ENCODE results near the gene IL6.
A peak's percentile ranks its signal among the peaks of the same experiment; 100 is the strongest.

Gene IL6

DNA sequence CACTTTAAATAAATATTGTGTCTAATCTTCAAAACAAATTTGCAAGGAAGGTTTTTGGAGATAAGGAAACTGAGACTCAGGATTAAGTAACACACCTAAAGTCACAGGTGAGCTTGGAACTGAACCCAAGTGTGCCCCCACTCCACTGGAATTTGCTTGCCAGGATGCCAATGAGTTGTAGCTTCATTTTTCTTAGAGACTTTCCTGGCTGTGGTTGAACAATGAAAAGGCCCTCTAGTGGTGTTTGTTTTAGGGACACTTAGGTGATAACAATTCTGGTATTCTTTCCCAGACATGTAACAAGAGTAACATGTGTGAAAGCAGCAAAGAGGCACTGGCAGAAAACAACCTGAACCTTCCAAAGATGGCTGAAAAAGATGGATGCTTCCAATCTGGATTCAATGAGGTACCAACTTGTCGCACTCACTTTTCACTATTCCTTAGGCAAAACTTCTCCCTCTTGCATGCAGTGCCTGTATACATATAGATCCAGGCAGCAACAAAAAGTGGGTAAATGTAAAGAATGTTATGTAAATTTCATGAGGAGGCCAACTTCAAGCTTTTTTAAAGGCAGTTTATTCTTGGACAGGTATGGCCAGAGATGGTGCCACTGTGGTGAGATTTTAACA lies 1.5 kb downstream of the IL6 start:
- DNase-seq (ENCODE audit: low read depth in 1 of 2, low spot score in 1 of 2), result peak; percentile 13 to 14
- Histone ChIP-seq H3K4me3 (replicated peaks; ENCODE audit: insufficient read depth, low read length) (no peak overlapping the region), H3K27me3 (ENCODE audit: insufficient read depth, poor library complexity, severe bottlenecking) (peaks cover 15% of the 10 kb centered on the region), H3K27ac (replicated peaks) (no peak overlapping the region)
- no peak for TF ChIP-seq POLR2AphosphoS5 (IDR thresholded peaks at IDR 0.05; ENCODE audit: low read depth)
- TF ChIP-seq, protein P1, sequence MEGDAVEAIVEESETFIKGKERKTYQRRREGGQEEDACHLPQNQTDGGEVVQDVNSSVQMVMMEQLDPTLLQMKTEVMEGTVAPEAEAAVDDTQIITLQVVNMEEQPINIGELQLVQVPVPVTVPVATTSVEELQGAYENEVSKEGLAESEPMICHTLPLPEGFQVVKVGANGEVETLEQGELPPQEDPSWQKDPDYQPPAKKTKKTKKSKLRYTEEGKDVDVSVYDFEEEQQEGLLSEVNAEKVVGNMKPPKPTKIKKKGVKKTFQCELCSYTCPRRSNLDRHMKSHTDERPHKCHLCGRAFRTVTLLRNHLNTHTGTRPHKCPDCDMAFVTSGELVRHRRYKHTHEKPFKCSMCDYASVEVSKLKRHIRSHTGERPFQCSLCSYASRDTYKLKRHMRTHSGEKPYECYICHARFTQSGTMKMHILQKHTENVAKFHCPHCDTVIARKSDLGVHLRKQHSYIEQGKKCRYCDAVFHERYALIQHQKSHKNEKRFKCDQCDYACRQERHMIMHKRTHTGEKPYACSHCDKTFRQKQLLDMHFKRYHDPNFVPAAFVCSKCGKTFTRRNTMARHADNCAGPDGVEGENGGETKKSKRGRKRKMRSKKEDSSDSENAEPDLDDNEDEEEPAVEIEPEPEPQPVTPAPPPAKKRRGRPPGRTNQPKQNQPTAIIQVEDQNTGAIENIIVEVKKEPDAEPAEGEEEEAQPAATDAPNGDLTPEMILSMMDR (IDR thresholded peaks at IDR 0.05; ENCODE audit: insufficient read depth, low read length), result peak; percentile 57

DNA sequence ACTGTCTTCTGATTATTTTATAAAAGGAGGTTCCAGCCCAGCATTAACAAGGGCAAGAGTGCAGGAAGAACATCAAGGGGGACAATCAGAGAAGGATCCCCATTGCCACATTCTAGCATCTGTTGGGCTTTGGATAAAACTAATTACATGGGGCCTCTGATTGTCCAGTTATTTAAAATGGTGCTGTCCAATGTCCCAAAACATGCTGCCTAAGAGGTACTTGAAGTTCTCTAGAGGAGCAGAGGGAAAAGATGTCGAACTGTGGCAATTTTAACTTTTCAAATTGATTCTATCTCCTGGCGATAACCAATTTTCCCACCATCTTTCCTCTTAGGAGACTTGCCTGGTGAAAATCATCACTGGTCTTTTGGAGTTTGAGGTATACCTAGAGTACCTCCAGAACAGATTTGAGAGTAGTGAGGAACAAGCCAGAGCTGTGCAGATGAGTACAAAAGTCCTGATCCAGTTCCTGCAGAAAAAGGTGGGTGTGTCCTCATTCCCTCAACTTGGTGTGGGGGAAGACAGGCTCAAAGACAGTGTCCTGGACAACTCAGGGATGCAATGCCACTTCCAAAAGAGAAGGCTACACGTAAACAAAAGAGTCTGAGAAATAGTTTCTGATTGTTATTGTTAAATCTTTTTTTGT lies 2.3 kb downstream of the IL6 start:
- peaks cover 15% of the 10 kb centered on the region for H3K27me3 ChIP-seq (ENCODE audit: insufficient read depth, poor library complexity, severe bottlenecking)
- no peak overlapping the region for H3K4me3 ChIP-seq (replicated peaks; ENCODE audit: insufficient read depth, low read length)
- no peak overlapping the region for H3K27ac ChIP-seq (replicated peaks)
- no peak for DNase-seq (ENCODE audit: low read depth in 1 of 2, low spot score in 1 of 2)
- no peak for TF ChIP-seq SPI1 (IDR thresholded peaks at IDR 0.05; ENCODE audit: borderline replicate concordance, low read depth)
- TF ChIP-seq GABPA (IDR thresholded peaks at IDR 0.05; ENCODE audit: low read depth), result no peak
- TF ChIP-seq, protein P1 (IDR thresholded peaks at IDR 0.05; ENCODE audit: insufficient read depth, low read length), result no peak
- TF ChIP-seq, protein P2, sequence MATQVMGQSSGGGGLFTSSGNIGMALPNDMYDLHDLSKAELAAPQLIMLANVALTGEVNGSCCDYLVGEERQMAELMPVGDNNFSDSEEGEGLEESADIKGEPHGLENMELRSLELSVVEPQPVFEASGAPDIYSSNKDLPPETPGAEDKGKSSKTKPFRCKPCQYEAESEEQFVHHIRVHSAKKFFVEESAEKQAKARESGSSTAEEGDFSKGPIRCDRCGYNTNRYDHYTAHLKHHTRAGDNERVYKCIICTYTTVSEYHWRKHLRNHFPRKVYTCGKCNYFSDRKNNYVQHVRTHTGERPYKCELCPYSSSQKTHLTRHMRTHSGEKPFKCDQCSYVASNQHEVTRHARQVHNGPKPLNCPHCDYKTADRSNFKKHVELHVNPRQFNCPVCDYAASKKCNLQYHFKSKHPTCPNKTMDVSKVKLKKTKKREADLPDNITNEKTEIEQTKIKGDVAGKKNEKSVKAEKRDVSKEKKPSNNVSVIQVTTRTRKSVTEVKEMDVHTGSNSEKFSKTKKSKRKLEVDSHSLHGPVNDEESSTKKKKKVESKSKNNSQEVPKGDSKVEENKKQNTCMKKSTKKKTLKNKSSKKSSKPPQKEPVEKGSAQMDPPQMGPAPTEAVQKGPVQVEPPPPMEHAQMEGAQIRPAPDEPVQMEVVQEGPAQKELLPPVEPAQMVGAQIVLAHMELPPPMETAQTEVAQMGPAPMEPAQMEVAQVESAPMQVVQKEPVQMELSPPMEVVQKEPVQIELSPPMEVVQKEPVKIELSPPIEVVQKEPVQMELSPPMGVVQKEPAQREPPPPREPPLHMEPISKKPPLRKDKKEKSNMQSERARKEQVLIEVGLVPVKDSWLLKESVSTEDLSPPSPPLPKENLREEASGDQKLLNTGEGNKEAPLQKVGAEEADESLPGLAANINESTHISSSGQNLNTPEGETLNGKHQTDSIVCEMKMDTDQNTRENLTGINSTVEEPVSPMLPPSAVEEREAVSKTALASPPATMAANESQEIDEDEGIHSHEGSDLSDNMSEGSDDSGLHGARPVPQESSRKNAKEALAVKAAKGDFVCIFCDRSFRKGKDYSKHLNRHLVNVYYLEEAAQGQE (IDR thresholded peaks at IDR 0.05; ENCODE audit: insufficient replicate concordance, low read depth), result peak; percentile 28

DNA sequence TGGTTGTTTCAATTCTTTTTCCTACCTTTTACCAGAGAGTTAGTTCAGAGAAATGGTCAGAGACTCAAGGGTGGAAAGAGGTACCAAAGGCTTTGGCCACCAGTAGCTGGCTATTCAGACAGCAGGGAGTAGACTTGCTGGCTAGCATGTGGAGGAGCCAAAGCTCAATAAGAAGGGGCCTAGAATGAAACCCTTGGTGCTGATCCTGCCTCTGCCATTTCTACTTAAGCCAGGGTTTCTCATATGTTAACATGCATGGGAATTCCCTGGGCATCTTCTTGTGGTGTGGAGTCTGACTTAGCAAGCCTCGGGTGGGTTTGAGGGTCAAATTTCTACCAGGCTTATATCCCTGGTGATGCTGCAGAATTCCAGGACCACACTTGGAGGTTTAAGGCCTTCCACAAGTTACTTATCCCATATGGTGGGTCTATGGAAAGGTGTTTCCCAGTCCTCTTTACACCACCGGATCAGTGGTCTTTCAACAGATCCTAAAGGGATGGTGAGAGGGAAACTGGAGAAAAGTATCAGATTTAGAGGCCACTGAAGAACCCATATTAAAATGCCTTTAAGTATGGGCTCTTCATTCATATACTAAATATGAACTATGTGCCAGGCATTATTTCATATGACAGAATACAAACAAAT lies 3.2 kb downstream of the IL6 start:
- H3K4me3 ChIP-seq (replicated peaks; ENCODE audit: insufficient read depth, low read length), result no peak overlapping the region
- H3K27ac ChIP-seq (replicated peaks), result no peak overlapping the region
- H3K27me3 ChIP-seq (ENCODE audit: insufficient read depth, poor library complexity, severe bottlenecking), result peaks cover 15% of the 10 kb centered on the region
- TF ChIP-seq, protein P1 (IDR thresholded peaks at IDR 0.05; ENCODE audit: insufficient read depth, low read length), result no peak
- TF ChIP-seq GABPA (IDR thresholded peaks at IDR 0.05; ENCODE audit: low read depth), result no peak
- no peak for TF ChIP-seq POLR2AphosphoS5 (IDR thresholded peaks at IDR 0.05; ENCODE audit: low read depth)
- no peak for TF ChIP-seq SPI1 (IDR thresholded peaks at IDR 0.05; ENCODE audit: borderline replicate concordance, low read depth)
- no peak for DNase-seq (ENCODE audit: low read depth in 1 of 2, low spot score in 1 of 2)

DNA sequence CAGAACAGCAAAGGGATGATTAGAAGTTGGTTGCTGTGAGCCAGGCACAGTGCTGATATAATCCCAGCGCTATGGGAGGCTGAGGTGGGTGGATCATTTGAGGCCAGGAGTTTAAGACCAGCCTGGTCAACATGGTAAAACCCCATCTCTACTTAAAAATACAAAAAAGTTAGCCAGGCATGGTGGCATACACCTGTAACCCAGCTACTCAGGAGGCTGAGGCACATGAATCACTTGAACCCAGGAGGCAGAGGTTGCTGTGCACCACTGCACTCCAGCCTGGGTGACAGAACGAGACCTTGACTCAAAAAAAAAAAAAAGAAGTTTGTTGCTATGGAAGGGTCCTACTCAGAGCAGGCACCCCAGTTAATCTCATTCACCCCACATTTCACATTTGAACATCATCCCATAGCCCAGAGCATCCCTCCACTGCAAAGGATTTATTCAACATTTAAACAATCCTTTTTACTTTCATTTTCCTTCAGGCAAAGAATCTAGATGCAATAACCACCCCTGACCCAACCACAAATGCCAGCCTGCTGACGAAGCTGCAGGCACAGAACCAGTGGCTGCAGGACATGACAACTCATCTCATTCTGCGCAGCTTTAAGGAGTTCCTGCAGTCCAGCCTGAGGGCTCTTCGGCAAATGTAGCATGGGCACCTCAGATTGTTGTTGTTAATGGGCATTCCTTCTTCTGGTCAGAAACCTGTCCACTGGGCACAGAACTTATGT lies 4.1 kb downstream of the IL6 start:
- TF ChIP-seq GABPA (IDR thresholded peaks at IDR 0.05; ENCODE audit: low read depth) (no peak), SPI1 (IDR thresholded peaks at IDR 0.05; ENCODE audit: borderline replicate concordance, low read depth) (no peak), POLR2AphosphoS5 (IDR thresholded peaks at IDR 0.05; ENCODE audit: low read depth) (no peak)
- TF ChIP-seq, protein P1 (IDR thresholded peaks at IDR 0.05; ENCODE audit: insufficient read depth, low read length), result no peak
- TF ChIP-seq, protein P2 (IDR thresholded peaks at IDR 0.05; ENCODE audit: insufficient replicate concordance, low read depth), result no peak
- Histone ChIP-seq H3K27ac (replicated peaks) (no peak overlapping the region), H3K27me3 (ENCODE audit: insufficient read depth, poor library complexity, severe bottlenecking) (peaks cover 15% of the 10 kb centered on the region), H3K4me3 (replicated peaks; ENCODE audit: insufficient read depth, low read length) (no peak overlapping the region)
- DNase-seq (ENCODE audit: low read depth in 1 of 2, low spot score in 1 of 2), result no peak
